GM21360 (cell line): ENCODE data around the gene TBXAS1.

ENCODE experiments used
- ATAC-seq: cut with Tn5 transposase; IDR thresholded peaks from one replicate; pipeline ENCODE4 v1.9.1; 2021; ENCODE audit warnings: mild to moderate bottlenecking, moderate library complexity; ENCODE audit not compliant: unreplicated experiment

The TBXAS1 gene

DNA sequence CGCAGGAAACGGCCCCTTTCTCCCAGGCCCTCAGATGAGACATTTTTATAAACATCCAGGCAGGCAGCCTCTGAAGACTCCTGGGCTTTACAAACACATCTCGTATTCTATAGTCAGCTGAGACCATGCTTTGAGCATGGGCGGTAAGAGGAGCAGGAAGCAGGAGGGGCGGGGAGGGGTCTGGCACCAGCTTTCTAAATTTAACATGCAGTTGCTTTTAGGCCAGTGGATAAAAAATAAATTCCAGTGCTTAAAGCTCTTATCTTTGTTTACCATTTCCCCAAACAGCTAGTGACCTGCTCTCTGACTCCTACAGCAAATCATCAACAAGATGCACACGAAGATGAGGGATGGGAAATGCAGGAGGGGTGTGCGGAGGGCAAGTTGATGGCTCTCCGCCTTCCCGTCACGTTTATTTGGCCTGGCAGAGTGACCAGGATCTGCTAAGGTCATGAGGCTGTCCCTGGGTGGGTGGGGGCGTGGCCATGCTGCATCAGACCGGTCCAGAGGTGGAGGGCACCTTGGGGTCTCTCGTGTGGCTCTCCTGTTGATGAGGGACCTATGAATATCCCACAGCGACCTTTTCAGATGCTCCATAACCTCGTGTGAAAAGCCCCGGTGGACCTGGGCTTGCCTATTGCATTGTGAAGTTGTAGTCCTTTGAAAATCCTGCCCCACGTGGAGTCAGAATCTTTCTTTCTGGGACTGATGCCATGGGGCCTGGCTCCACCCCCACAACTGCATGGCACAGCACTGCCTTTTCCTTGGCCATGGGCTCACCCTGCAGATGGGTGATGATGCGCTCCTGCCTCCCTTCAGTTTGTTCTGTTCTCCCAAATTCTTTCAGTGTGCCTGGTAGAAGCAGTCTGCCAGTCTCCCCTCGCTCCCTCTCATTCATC lies 166.2 kb downstream of the TBXAS1 start:
- ATAC-seq = no peak

- ATAC-seq = no peak
Observed at GRCh38 chr7:139998572-139998971, 169.5 kb downstream of the TBXAS1 start.

DNA sequence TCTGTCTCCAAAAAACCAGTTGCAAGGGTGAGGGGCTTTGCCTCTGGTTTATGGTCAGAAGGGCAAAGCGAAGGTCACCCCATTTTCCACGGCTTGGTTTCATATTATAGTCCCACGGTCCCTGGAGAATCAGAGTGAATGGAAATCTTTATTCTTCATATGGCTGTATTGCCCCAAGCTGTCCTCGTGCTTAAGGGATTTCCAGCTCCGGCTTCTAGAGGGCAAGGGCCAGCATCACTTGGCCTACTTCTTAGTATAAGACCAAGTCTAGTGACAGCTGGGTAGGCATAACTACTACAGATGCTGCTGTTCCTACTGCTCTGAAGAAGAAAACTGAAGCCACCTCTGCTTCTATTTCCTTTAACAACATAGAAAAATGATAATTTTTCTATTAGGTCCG lies 170.5 kb downstream of the TBXAS1 start:
- no peak for ATAC-seq

DNA sequence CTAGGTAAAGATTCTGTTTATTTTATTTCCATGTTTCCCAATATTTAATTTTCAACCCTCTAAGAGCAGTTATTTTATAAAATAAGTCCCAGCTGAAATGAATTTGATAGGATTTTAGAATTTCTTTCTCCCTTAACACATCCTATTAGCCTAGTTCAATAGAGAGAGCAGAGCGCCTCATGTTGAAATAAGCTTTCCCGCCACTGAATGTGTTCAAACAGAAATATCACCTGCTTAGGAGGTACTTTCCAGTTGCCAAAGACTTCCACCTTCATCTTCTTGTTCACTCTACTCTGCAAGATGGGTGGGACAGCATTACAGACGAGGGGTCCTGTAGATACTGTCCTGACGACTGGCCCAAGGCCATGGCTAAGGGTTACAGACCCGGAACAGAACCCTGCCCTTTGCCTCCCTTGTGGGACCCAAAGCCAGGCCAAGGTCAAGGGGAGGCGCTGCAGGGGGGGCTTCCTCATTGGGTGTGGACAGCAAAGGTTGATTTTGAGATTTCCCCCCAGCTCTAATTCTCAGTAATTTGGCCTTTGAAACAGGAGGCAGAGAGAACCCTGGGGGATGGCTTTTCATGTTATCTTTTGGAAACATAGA lies 171.7 kb downstream of the TBXAS1 start:
- ATAC-seq = no peak

DNA sequence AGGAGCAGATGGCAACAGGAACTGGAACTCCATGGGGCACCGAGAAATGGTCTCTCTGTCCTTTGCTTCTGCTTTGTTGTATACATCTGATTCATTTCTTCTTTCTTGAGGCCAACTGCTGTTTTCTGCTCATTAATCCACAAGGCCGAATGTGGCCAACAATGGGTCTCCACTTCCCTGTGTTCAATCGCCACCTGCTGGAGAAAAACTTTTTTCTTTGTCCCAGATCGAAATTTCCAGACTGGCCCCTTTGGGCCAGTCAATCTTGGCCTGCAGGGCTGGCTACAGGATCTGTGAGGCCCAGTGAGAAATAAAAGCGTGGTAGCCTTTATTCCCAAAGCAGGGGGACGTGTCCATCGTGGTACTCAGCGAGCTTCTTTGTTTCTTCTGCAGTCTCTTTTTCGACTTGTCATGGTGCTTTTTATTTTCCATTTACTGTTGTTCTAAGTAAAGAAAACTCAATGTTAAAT lies 174.9 kb downstream of the TBXAS1 start:
- no peak for ATAC-seq

DNA sequence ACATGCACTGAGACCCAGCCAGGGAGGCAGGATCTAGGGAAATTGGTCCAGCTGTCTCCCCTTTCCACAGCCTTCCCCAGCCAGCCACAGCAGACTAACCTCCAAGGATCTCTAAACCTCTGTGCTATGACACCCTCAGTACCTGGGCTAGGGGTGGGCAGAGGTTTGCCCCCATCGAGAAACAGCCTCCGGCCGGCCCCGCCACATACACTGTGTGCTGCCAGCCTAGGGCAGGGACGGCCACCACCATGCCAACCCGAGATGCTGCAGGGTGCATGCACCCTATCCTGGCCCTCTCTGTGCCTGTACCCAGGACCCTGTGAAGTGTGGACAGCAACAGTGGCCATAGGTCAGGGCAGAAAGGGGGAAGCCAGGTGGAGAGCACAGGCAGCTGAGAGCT lies 175.6 kb downstream of the TBXAS1 start:
- no peak for ATAC-seq

DNA sequence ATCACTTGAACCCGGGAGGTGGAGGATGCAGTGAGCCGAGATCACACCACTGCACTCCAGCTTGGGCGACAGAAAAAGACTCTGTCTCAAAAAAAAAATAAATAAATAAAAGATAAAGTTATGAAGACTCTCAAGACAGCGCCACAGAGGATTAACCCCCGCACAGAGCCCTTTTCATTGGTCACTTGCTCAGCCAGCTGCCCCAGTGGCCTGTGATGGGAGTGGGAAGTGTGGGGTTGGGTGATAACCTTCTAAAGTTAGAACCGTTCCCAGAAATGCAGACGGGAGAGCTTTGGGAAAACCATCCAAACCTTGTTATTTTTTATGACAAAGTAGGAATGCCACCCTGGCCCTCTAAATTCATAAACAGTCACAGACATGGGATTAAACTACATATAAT lies 176.3 kb downstream of the TBXAS1 start:
- ATAC-seq = no peak

GRCh38 chr7:140005754-140006503 lies 176.9 kb downstream of the TBXAS1 start:
- ATAC-seq = no peak

- no peak for ATAC-seq
Observed at GRCh38 chr7:140006600-140006999, 177.5 kb downstream of the TBXAS1 start.

GRCh38 chr7:140007051-140007690 lies 178.1 kb downstream of the TBXAS1 start:
- ATAC-seq = no peak

- ATAC-seq = no peak
Observed at GRCh38 chr7:140008755-140009610, 179.9 kb downstream of the TBXAS1 start.

DNA sequence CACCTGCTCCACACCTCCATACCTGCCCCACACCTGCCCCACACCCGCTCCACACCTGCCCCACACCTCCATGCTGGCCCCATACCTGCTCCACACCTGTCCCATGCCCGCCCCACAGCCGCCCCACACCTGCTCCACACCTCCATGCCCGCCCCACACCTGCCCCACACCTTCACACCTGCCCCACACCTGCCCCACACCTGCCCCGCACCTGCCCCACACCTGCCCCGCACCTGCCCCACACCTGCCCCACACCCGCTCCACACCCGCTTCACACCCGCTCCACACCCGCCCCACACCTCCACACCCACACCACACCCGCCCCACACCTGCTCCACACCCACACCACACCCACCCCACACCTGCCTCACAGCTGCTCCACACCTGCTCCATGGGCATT lies 180.7 kb downstream of the TBXAS1 start:
- no peak for ATAC-seq

GRCh38 chr7:140010194-140010895 lies 181.3 kb downstream of the TBXAS1 start:
- no peak for ATAC-seq

DNA sequence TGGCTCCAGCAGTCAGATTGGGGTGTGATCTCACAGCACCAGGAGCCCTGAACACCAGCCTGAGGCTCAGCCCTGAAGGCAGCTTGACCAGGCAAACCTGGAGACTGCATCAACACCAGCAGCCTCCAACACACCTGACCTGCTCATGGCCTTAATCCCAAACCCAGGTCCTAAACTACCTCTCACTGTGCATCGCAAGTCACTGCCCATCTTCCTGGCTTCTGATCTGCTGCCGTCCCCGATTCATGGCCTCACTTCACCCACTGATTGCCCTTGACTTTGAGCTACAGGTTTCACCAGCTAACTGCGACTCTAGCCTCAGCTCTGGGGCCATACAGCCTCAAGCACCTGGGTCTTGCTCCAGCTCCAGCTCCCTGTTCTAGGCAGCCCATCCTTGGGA lies 184.6 kb downstream of the TBXAS1 start:
- ATAC-seq = no peak

DNA sequence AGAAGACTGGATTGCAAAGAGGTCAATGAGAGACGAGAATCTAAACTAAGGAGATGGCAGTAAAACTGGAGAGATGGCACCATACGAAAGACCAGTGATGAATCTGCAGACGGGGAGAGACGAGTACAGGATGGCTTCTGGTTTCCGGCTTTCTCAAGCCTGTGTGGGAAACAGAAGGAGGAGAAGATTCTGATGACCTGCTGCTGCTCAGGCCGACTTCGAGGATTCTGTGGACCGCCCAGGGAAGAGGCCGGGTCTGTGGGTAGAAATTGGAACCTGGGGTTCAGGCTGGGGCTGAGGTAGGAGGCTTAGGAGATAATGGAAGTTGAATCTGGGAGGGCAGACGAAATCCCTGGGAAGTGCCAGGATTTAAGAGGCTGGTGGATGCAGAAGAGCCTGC lies 185.1 kb downstream of the TBXAS1 start:
- ATAC-seq = no peak

GRCh38 chr7:140015471-140015970 lies 186.5 kb downstream of the TBXAS1 start:
- no peak for ATAC-seq

DNA sequence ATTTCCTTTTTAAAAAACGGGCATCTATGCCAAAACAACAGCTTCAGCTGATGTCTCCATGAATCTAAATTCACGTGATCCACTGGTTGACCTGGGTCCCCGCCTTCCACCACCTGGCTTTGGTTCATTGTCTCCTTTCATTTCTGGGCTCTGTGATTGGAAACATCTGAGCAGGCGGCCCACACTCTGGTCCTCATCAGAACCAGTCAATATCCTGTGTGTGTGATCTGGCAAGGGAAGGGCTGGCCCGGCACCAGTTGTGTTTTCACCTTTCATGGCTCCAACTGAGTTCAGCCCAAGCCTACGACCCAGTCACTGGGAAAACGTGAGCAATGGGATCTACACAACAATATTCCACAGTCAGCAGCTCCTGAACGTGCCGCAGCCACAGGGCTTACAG lies 187.5 kb downstream of the TBXAS1 start:
- ATAC-seq = no peak

DNA sequence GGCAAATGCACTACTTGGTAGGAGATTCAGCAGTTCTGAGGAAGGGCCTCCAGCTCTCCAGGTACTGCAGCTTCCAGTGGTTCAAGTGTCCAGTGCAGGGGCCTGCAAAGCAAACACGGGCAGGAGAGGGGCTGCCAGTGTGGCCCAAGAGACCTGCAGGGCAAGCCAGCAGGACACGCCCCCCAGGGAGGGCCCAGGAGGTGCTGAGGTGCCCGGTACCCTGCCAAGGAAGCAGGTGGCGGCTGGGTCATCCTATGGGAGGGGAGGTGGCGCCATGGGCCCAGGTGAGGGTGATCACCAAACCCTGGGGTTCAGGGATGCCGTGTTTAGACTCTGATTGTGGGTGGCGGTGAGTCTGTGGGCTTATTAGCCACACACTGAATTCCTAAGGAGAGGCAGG lies 188.0 kb downstream of the TBXAS1 start:
- no peak for ATAC-seq

DNA sequence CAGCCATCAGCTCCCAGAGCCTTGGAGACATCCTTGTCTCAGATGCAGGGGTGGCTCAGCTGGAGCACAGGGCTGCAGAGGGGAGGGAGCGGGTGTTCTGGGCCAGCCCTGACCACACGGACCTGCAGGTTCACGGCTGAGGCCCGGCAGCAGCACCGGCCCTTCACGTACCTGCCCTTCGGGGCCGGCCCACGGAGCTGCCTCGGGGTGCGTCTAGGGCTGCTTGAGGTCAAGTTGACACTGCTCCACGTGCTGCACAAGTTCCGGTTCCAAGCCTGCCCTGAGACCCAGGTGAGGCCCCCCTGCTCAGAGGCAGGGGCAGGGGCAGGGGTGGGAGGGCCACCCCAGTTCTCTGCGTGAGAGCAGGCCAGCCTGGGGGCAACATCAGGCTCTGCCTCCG lies 188.5 kb downstream of the TBXAS1 start:
- ATAC-seq = no peak
